Mammary epithelial cell (primary cell): ENCODE measurements around the gene TTC32.

Source experiments
- EZH2 ChIP-seq: IDR thresholded peaks from 2 replicates; pipeline ENCODE4 v1.6.1; 2012; ENCODE audit warnings: low read length, inconsistent platforms, borderline replicate concordance
- TF ChIP-seq, protein P1 (sequence below), 2 donors: IDR thresholded peaks in 1 of 2; conservative IDR thresholded peaks in 1 of 2; 2 replicates each; pipeline ENCODE4 v1.5.1; 2011 to 2012; ENCODE audit warnings: inconsistent platforms in 2 of 2, low read length in 2 of 2, mild to moderate bottlenecking in 2 of 2, control low read depth in 1 of 2, low read depth in 1 of 2; ENCODE audit not compliant: insufficient read depth in 1 of 2; ENCODE audit errors: extremely low read depth in 1 of 2

DNA sequence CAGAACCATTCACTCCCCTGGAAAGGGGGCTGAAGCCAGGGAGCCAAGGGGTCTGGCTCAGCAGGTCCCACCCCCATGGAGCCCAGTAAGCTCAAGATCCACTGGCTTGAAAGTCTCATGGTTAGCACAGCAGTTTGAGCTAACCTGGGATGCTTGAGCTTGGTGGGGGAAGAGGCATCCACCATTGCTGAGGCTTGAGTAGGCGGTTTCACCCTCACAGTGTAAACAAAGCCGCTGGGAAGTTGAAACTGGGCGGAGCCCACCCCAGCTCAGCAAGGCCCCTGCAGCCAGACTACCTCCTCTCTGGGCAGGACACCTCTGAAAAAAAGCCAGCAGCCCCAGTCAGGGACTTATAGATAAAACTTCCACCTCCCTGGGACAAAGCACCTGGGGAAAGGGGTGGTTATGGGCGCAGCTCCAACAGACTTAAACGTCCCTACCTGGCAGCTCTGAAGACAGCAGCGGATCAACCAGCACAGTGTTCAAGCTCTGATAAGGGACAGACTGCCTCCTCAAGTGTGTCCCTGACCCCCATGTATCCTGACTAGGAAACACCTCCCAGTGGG, 14.7 kb upstream of the TTC32 start:
- TF ChIP-seq, protein P1, sequence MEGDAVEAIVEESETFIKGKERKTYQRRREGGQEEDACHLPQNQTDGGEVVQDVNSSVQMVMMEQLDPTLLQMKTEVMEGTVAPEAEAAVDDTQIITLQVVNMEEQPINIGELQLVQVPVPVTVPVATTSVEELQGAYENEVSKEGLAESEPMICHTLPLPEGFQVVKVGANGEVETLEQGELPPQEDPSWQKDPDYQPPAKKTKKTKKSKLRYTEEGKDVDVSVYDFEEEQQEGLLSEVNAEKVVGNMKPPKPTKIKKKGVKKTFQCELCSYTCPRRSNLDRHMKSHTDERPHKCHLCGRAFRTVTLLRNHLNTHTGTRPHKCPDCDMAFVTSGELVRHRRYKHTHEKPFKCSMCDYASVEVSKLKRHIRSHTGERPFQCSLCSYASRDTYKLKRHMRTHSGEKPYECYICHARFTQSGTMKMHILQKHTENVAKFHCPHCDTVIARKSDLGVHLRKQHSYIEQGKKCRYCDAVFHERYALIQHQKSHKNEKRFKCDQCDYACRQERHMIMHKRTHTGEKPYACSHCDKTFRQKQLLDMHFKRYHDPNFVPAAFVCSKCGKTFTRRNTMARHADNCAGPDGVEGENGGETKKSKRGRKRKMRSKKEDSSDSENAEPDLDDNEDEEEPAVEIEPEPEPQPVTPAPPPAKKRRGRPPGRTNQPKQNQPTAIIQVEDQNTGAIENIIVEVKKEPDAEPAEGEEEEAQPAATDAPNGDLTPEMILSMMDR (conservative IDR thresholded peaks at IDR 0.05 in 1 of 2, IDR thresholded peaks at IDR 0.05 in 1 of 2; ENCODE audit: extremely low read depth in 1 of 2, insufficient read depth in 1 of 2, low read depth in 1 of 2, low read length in 2 of 2): no peak
- no peak for TF ChIP-seq EZH2
